GM23338 (cell line): ENCODE data around the gene LRRC27. TPM values are rescaled to one million over a fixed set of nuclear protein-coding genes. Genes with fewer than 3 reads are reported as not detected.

ENCODE experiments used
- ATAC-seq: fragments of 200-7000 bp; cut with Tn5 transposase; 3 replicates; pipeline ENCODE4 v1.9.1; 2020
- DNase-seq: peaks from one replicate; pipeline ENCODE4 v3.0.0-alpha.2; 2015; ENCODE audit warnings: low spot score
- H2AFZ ChIP-seq: fragments of 200-600 bp; sonication (generic); 2 replicates; pipeline ENCODE4 v1.8.0; 2016; ENCODE audit warnings: antibody characterized with exemption, mild to moderate bottlenecking, moderate library complexity
- H3F3A ChIP-seq: fragments of 200-600 bp; sonication (generic); replicated peaks from 2 replicates; pipeline ENCODE4 v1.8.0; 2017; ENCODE audit warnings: antibody characterized with exemption, mixed run types, low read depth
- H3K27ac ChIP-seq: fragments of 200-600 bp; sonication (generic); 2 replicates; pipeline ENCODE4 v1.6.1; 2016; ENCODE audit warnings: low read depth
- H3K27me3 ChIP-seq: fragments of 200-600 bp; sonication (generic); 2 replicates; pipeline ENCODE4 v1.8.0; 2016; ENCODE audit warnings: mild to moderate bottlenecking, mixed run types, moderate library complexity; ENCODE audit not compliant: insufficient read depth
- H3K36me3 ChIP-seq: fragments of 200-600 bp; sonication (generic); 2 replicates; pipeline ENCODE4 v1.8.0; 2016; ENCODE audit warnings: mild to moderate bottlenecking; ENCODE audit not compliant: insufficient read depth
- H3K4me1 ChIP-seq: fragments of 200-600 bp; sonication (generic); 2 replicates; pipeline ENCODE4 v1.8.0; 2016; ENCODE audit warnings: mild to moderate bottlenecking, moderate library complexity; ENCODE audit not compliant: insufficient read depth
- H3K4me2 ChIP-seq: fragments of 200-600 bp; sonication (generic); 2 replicates; pipeline ENCODE4 v1.7.1; 2017; ENCODE audit warnings: mixed run types
- H3K4me3 ChIP-seq: fragments of 200-600 bp; sonication (generic); 2 replicates; pipeline ENCODE4 v1.6.1; 2016; ENCODE audit warnings: mixed run types
- H3K79me2 ChIP-seq: fragments of 200-600 bp; sonication (generic); replicated peaks from 2 replicates; pipeline ENCODE4 v1.8.0; 2017; ENCODE audit warnings: mild to moderate bottlenecking; ENCODE audit not compliant: insufficient read depth
- H3K9me2 ChIP-seq: fragments of 200-600 bp; sonication (generic); 2 replicates; pipeline ENCODE4 v1.8.0; 2017; ENCODE audit not compliant: insufficient read depth
- H4K20me1 ChIP-seq: fragments of 200-600 bp; sonication (generic); replicated peaks from 2 replicates; pipeline ENCODE4 v1.8.0; 2017; ENCODE audit warnings: mild to moderate bottlenecking; ENCODE audit not compliant: insufficient read depth
- H3K27ac Mint-ChIP-seq: 2 replicates; pipeline ENCODE4 v1.8.0; 2020; ENCODE audit warnings: inconsistent platforms, mild to moderate bottlenecking, moderate library complexity, mixed read lengths
- H3K27me3 Mint-ChIP-seq: 3 replicates; pipeline ENCODE4 v1.8.0; 2022; ENCODE audit warnings: low read depth, mild to moderate bottlenecking, moderate library complexity, mixed read lengths, inconsistent platforms; ENCODE audit not compliant: insufficient read depth, poor library complexity
- H3K36me3 Mint-ChIP-seq: 3 replicates; pipeline ENCODE4 v1.8.0; 2021; ENCODE audit warnings: low read depth, mild to moderate bottlenecking, inconsistent platforms, moderate library complexity, mixed read lengths
- H3K4me1 Mint-ChIP-seq: 3 replicates; pipeline ENCODE4 v1.8.0; 2020; ENCODE audit warnings: mild to moderate bottlenecking, inconsistent platforms, mixed read lengths
- H3K4me3 Mint-ChIP-seq: 3 replicates; pipeline ENCODE4 v1.8.0; 2021; ENCODE audit warnings: moderate library complexity, mild to moderate bottlenecking, inconsistent platforms, mixed read lengths
- H3K9me3 Mint-ChIP-seq: 3 replicates; pipeline ENCODE4 v1.8.0; 2020; ENCODE audit warnings: moderate library complexity, mild to moderate bottlenecking, inconsistent platforms, mixed read lengths
- CREB1 ChIP-seq: fragments of 250-450 bp; sonication (Bioruptor Pico); IDR thresholded peaks from 2 replicates; pipeline ENCODE4 v1.5.0; 2020; ENCODE audit warnings: low read depth, mild to moderate bottlenecking, moderate library complexity
- CTCF ChIP-seq, 2 experiments: fragments of 200-600 bp in 1 of 2; sonication (generic) in 1 of 2; conservative IDR thresholded peaks; 2 replicates each; pipeline versions ENCODE4 v1.5.1 to v1.6.1; 2016 to 2017; ENCODE audit warnings: antibody characterized with exemption in 2 of 2, low read depth in 2 of 2, mild to moderate bottlenecking in 2 of 2, moderate library complexity in 1 of 2
- ETS1 ChIP-seq: IDR thresholded peaks from 2 replicates; pipeline ENCODE4 v1.6.1; 2016; ENCODE audit warnings: antibody characterized with exemption
- EZH2 ChIP-seq: fragments of 200-600 bp; sonication (generic); IDR thresholded peaks from one replicate; pipeline ENCODE4 v1.8.0; 2017; ENCODE audit warnings: antibody characterized with exemption, mild to moderate bottlenecking, low read depth; ENCODE audit not compliant: unreplicated experiment
- EZH2phosphoT487 ChIP-seq: fragments of 200-600 bp; sonication (generic); IDR thresholded peaks from one replicate; pipeline ENCODE4 v1.8.1; 2018; ENCODE audit warnings: antibody characterized with exemption; ENCODE audit not compliant: unreplicated experiment
- JUNB ChIP-seq: IDR thresholded peaks from one replicate; pipeline ENCODE4 v1.6.1; 2016; ENCODE audit warnings: antibody characterized with exemption; ENCODE audit not compliant: unreplicated experiment
- NANOG ChIP-seq: IDR thresholded peaks from 2 replicates; pipeline ENCODE4 v1.6.1; 2016; ENCODE audit warnings: antibody characterized with exemption, borderline replicate concordance
- POLR2AphosphoS5 ChIP-seq: IDR thresholded peaks from 2 replicates; pipeline ENCODE4 v1.6.1; 2016; ENCODE audit warnings: antibody characterized with exemption, low read depth
- REST ChIP-seq: IDR thresholded peaks from one replicate; pipeline ENCODE4 v1.6.1; 2018; ENCODE audit warnings: antibody characterized with exemption; ENCODE audit not compliant: unreplicated experiment
- STAT1 ChIP-seq: IDR thresholded peaks from one replicate; pipeline ENCODE4 v1.6.1; 2016; ENCODE audit warnings: antibody characterized with exemption; ENCODE audit not compliant: unreplicated experiment
- ZNF114 ChIP-seq: fragments of 250-450 bp; sonication (Bioruptor Pico); IDR thresholded peaks from 2 replicates; pipeline ENCODE4 v1.5.0; 2020; ENCODE audit warnings: mild to moderate bottlenecking, moderate library complexity
- ZNF331 ChIP-seq: fragments of 250-450 bp; sonication (Bioruptor Pico); IDR thresholded peaks from 2 replicates; pipeline ENCODE4 v1.5.0; 2020; ENCODE audit warnings: low read depth, mild to moderate bottlenecking, moderate library complexity
- ZNF462 ChIP-seq: fragments of 250-450 bp; sonication (Bioruptor Pico); IDR thresholded peaks from 2 replicates; pipeline ENCODE4 v1.5.0; 2020; ENCODE audit warnings: mild to moderate bottlenecking, moderate library complexity
- polyA plus RNA-seq: library from polyadenylated mRNA; unstranded; fragments of >200 nt; fragmentation: Nextera tagmentation; extraction: Ambion mirVana; gene quantifications from 2 replicates; pipeline ENCODE4 v1.2.1, GENCODE V29; 2016
- total RNA-seq: library from RNA; depleted of rRNA; stranded (reverse); fragments of >200 nt; shearing (Covaris generic); gene quantifications from 2 replicates; pipeline ENCODE4 v1.2.3, GENCODE V29; 2014

Gene LRRC27
- total and polyA plus RNA-seq, 2 experiments from 2014 or later, result 2.9 to 3.5 TPM

GRCh38 chr10:132326925-132327324 lies 5.1 kb upstream of the LRRC27 start:
- Histone ChIP-seq H4K20me1 (no peaks in the 10 kb centered on the region; the same call in none of the 2 replicates), H3K9me2 (no peaks in the 10 kb centered on the region), H3K4me1 (peaks cover 14% of the 10 kb centered on the region), H3K79me2 (peaks cover 51% of the 10 kb centered on the region), H3F3A (no peaks in the 10 kb centered on the region), H3K27me3 (no peaks in the 10 kb centered on the region), H3K4me2 (no peak overlapping the region), H3K27ac (no peak overlapping the region), H2AFZ (no peak overlapping the region), H3K36me3 (no peaks in the 10 kb centered on the region), H3K4me3 (no peak overlapping the region)
- ATAC-seq (no peak), DNase-seq (no peak)
- no peak for TF ChIP-seq ETS1
- no peak for TF ChIP-seq ZNF114 (CRISPR knock-in tag)
- TF ChIP-seq EZH2phosphoT487, result no peak
- no peak for TF ChIP-seq ZNF331 (CRISPR knock-in tag)
- no peak for TF ChIP-seq POLR2AphosphoS5
- no peak for TF ChIP-seq NANOG
- TF ChIP-seq CREB1 (CRISPR knock-in tag), result no peak
- TF ChIP-seq EZH2, result no peak
- no peak for TF ChIP-seq STAT1
- TF ChIP-seq JUNB, result no peak
- TF ChIP-seq ZNF462 (CRISPR knock-in tag), result no peak
- no peak for TF ChIP-seq REST
- no peak for TF ChIP-seq CTCF (conservative IDR thresholded peaks at IDR 0.05; ENCODE audit: low read depth in 2 of 2)
- peaks cover 4% of the 10 kb centered on the region; the same call in 2 of the 3 replicates for H3K9me3 Mint-ChIP-seq
- peaks cover 18% of the 10 kb centered on the region for H3K4me1 Mint-ChIP-seq
- peaks cover 35% of the 10 kb centered on the region for H3K36me3 Mint-ChIP-seq
- H3K4me3 Mint-ChIP-seq, result no peak overlapping the region
- peaks cover 8% of the 10 kb centered on the region for H3K27me3 Mint-ChIP-seq
- no peak overlapping the region for H3K27ac Mint-ChIP-seq
